Measurements from ENCODE around the gene SYNGR3. TPM values are rescaled to one million over a fixed set of nuclear protein-coding genes. Genes with fewer than 3 reads are reported as not detected.
A peak's percentile ranks its signal among the peaks of the same experiment; 100 is the strongest.

The SYNGR3 gene
- total and polyA plus RNA-seq, 2 of the 13 experiments (the other 11 are each of a cell fraction or from before 2014, with no cell fraction given) = 0.97 to 5.7 TPM

- no TSS peak for BruUV-seq (replicated peaks)
- Histone ChIP-seq H3K4me2 (ENCODE audit: low read depth, low read length) (peak overlapping the region; percentile 64), H4K20me1 (ENCODE audit: insufficient read depth, low read length) (no peaks in the 10 kb centered on the region), H3K79me2 (ENCODE audit: insufficient read depth, low read length) (no peaks in the 10 kb centered on the region), H3K4me3 (replicated peaks in 1 of 3; ENCODE audit: insufficient read depth in 1 of 3, low read depth in 2 of 3, low read length in 3 of 3) (peak overlapping the region in 1 of 3 experiments; percentile 46; a peak in 1 of 6 replicates), H3K36me3 (replicated peaks in 1 of 2; ENCODE audit: control insufficient read depth in 1 of 2, insufficient read depth in 2 of 2, low read length in 2 of 2) (peaks cover 3 to 6% of the 10 kb centered on the region in 2 experiments; a peak in 4 of 5 replicates), H3K4me1 (ENCODE audit: insufficient read depth, low read length) (peaks cover 70% of the 10 kb centered on the region), H3K27me3 (ENCODE audit: control insufficient read depth in 1 of 2, insufficient read depth in 2 of 2, low read length in 2 of 2) (no peaks in the 10 kb centered on the region), H3K9me3 (ENCODE audit: low read length) (no peaks in the 10 kb centered on the region), H3K27ac (ENCODE audit: extremely low read length, insufficient read depth, low read length) (peak overlapping the region; percentile 86), H3K9ac (ENCODE audit: insufficient read depth, low read depth, low read length) (peak overlapping the region; percentile 54), H2AFZ (ENCODE audit: low read length) (no peak overlapping the region)
- WGBS (ENCODE audit: low lambda C conversion rate) = 61% methylated on average over 12 of the region's 24 CpGs
- intact Hi-C loops (cut with micrococcal nuclease; ENCODE audit: unreplicated experiment) (no loop called here), in situ Hi-C loops (cut with HindIII; ENCODE audit: extremely low pct_ligation_motif_present, low pct_unique_long_range_greater_than_20kb) (no loop called here)
- DNase-seq (ENCODE audit: low spot score) (no peak), ATAC-seq (peak; percentile 1), FAIRE-seq (no peak)
- ChIA-PET POLR2A (interaction anchor here (1.2 to 4.8 kb wide), 10 partner anchors 8 to 258 kb away, joined by 3 to 62 read pairs (median 5); partner anchors contain the start of genes NHERF2, NTHL1, NUBP2 and RPS2), CTCF (ENCODE audit: low intra/inter-chr PET ratio, low total read pairs) (no interaction called here)
- TF ChIP-seq AGO2 (optimal IDR thresholded peaks at IDR 0.05; ENCODE audit: low read depth, low read length) (peak; percentile 14), ZNF280B (CRISPR knock-in tag; IDR thresholded peaks at IDR 0.05; ENCODE audit: borderline replicate concordance) (0 out of 2 replicates have a peak, but pooled peaks have one; percentile 30), DNMT1 (CRISPR knock-in tag; IDR thresholded peaks at IDR 0.05) (0 out of 2 replicates have a peak, but pooled peaks have one; percentile 52), ZNF274 (CRISPR knock-in tag; IDR thresholded peaks at IDR 0.05) (0 out of 2 replicates have a peak, but pooled peaks have one; percentile 15), SMAD3 (CRISPR knock-in tag; IDR thresholded peaks at IDR 0.05) (no peak), SP4 (CRISPR knock-in tag; IDR thresholded peaks at IDR 0.05) (0 out of 2 replicates have a peak, but pooled peaks have one; percentile 48), NFKBIZ (CRISPR knock-in tag; IDR thresholded peaks at IDR 0.05) (no peak), ZNF749 (CRISPR knock-in tag; IDR thresholded peaks at IDR 0.05; ENCODE audit: borderline replicate concordance) (peak; percentile 38; the same call in 1 of the 2 replicates), SNRNP70 (IDR thresholded peaks at IDR 0.05; ENCODE audit: low read depth, low read length) (no peak), ZNF597 (CRISPR knock-in tag; IDR thresholded peaks at IDR 0.05) (0 out of 2 replicates have a peak, but pooled peaks have one; percentile 38), SRSF1 (optimal IDR thresholded peaks at IDR 0.05; ENCODE audit: low read depth, low read length) (peak; percentile 52)
- TF ChIP-seq, protein P1, sequence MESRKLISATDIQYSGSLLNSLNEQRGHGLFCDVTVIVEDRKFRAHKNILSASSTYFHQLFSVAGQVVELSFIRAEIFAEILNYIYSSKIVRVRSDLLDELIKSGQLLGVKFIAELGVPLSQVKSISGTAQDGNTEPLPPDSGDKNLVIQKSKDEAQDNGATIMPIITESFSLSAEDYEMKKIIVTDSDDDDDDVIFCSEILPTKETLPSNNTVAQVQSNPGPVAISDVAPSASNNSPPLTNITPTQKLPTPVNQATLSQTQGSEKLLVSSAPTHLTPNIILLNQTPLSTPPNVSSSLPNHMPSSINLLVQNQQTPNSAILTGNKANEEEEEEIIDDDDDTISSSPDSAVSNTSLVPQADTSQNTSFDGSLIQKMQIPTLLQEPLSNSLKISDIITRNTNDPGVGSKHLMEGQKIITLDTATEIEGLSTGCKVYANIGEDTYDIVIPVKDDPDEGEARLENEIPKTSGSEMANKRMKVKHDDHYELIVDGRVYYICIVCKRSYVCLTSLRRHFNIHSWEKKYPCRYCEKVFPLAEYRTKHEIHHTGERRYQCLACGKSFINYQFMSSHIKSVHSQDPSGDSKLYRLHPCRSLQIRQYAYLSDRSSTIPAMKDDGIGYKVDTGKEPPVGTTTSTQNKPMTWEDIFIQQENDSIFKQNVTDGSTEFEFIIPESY (CRISPR knock-in tag; IDR thresholded peaks at IDR 0.05) = peak; percentile 29; the same call in 1 of the 2 replicates
- TF ChIP-seq, protein P2, sequence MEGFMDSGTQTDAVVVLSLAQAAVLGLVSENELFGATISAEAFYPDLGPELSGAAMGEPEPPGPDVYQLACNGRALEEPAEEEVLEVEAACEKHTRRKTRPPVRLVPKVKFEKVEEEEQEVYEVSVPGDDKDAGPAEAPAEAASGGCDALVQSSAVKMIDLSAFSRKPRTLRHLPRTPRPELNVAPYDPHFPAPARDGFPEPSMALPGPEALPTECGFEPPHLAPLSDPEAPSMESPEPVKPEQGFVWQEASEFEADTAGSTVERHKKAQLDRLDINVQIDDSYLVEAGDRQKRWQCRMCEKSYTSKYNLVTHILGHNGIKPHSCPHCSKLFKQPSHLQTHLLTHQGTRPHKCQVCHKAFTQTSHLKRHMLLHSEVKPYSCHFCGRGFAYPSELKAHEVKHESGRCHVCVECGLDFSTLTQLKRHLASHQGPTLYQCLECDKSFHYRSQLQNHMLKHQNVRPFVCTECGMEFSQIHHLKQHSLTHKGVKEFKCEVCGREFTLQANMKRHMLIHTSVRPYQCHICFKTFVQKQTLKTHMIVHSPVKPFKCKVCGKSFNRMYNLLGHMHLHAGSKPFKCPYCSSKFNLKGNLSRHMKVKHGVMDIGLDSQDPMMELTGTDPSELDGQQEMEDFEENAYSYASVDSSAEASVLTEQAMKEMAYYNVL (CRISPR knock-in tag; IDR thresholded peaks at IDR 0.05; ENCODE audit: borderline replicate concordance) = 0 out of 2 replicates have a peak, but pooled peaks have one; percentile 0
- TF ChIP-seq, protein P3, sequence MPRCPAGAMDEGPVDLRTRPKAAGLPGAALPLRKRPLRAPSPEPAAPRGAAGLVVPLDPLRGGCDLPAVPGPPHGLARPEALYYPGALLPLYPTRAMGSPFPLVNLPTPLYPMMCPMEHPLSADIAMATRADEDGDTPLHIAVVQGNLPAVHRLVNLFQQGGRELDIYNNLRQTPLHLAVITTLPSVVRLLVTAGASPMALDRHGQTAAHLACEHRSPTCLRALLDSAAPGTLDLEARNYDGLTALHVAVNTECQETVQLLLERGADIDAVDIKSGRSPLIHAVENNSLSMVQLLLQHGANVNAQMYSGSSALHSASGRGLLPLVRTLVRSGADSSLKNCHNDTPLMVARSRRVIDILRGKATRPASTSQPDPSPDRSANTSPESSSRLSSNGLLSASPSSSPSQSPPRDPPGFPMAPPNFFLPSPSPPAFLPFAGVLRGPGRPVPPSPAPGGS (CRISPR knock-in tag; IDR thresholded peaks at IDR 0.05) = peak; percentile 12; the same call in 1 of the 2 replicates
These were observed 50.4 kb downstream of the SYNGR3 start for GRCh38 chr16:2040041-2040786.

All from HepG2 (cell line).